ENCODE measurements around the gene CILP.

Gene CILP

GRCh38 chr15:65222891-65223290 lies 11.6 kb upstream of the CILP start:
- no peak for DNase-seq (ENCODE audit: low read depth, low spot score)

- no peak for DNase-seq (ENCODE audit: low read depth, low spot score)
These were observed 10.4 kb upstream of the CILP start for GRCh38 chr15:65221697-65222096.

GRCh38 chr15:65219137-65219536 lies 7.9 kb upstream of the CILP start:
- no peak for DNase-seq (ENCODE audit: low read depth, low spot score)

- DNase-seq (ENCODE audit: low read depth, low spot score): no peak
These were observed 6.5 kb upstream of the CILP start for GRCh38 chr15:65217526-65218482.

- DNase-seq (ENCODE audit: low read depth, low spot score): no peak
These were observed 4.2 kb upstream of the CILP start for GRCh38 chr15:65215496-65215895.

- no peak for DNase-seq (ENCODE audit: low read depth, low spot score)
These were observed 2.7 kb upstream of the CILP start for GRCh38 chr15:65214010-65214409.

- DNase-seq (ENCODE audit: low read depth, low spot score): no peak
These were observed 2.0 kb upstream of the CILP start for GRCh38 chr15:65213241-65213640.

- DNase-seq (ENCODE audit: low read depth, low spot score): no peak
These were observed 824 bp upstream of the CILP start for GRCh38 chr15:65212097-65212496.

GRCh38 chr15:65211482-65211982 lies 259 bp upstream of the CILP start:
- peak; percentile 28 for DNase-seq (ENCODE audit: low read depth, low spot score)

GRCh38 chr15:65209701-65210643 lies 1.3 kb downstream of the CILP start:
- DNase-seq (ENCODE audit: low read depth, low spot score): no peak

- no peak for DNase-seq (ENCODE audit: low read depth, low spot score)
These were observed 2.6 kb downstream of the CILP start for GRCh38 chr15:65208647-65209046.

GRCh38 chr15:65207280-65207840 lies 3.9 kb downstream of the CILP start:
- DNase-seq (ENCODE audit: low read depth, low spot score): no peak

GRCh38 chr15:65206750-65207149 lies 4.5 kb downstream of the CILP start:
- no peak for DNase-seq (ENCODE audit: low read depth, low spot score)

- no peak for DNase-seq (ENCODE audit: low read depth, low spot score)
These were observed 6.2 kb downstream of the CILP start for GRCh38 chr15:65204931-65205660.

GRCh38 chr15:65204236-65204930 lies 6.9 kb downstream of the CILP start:
- DNase-seq (ENCODE audit: low read depth, low spot score): no peak

GRCh38 chr15:65201918-65202317 lies 9.4 kb downstream of the CILP start:
- DNase-seq (ENCODE audit: low read depth, low spot score): no peak

GRCh38 chr15:65198571-65198970 lies 12.7 kb downstream of the CILP start:
- no peak for DNase-seq (ENCODE audit: low read depth, low spot score)

GRCh38 chr15:65197337-65197645 lies 14.0 kb downstream of the CILP start:
- no peak for DNase-seq (ENCODE audit: low read depth, low spot score)

- DNase-seq (ENCODE audit: low read depth, low spot score): no peak
These were observed 14.5 kb downstream of the CILP start for GRCh38 chr15:65196637-65197336.

GRCh38 chr15:65195548-65195923 lies 15.7 kb downstream of the CILP start:
- no peak for DNase-seq (ENCODE audit: low read depth, low spot score)
